ENCODE measurements around the gene GFRA1.

GRCh38 chr10:116017405-116017804 lies 255.6 kb downstream of the GFRA1 start:
- TF ChIP-seq POLR2AphosphoS5 (IDR thresholded peaks at IDR 0.05): no peak
- TF ChIP-seq CTCF (IDR thresholded peaks at IDR 0.05): no peak
- TF ChIP-seq POLR2A (IDR thresholded peaks at IDR 0.05): no peak
